Calu3 (cell line): ENCODE data around the gene CHD3. TPM values are rescaled to one million over a fixed set of nuclear protein-coding genes. Genes with fewer than 3 reads are reported as not detected.

Experiments
- BruUV-seq: library from RNA; stranded (reverse); fragments of 400-500 nt; replicated peaks from 2 replicates; lab custom pipeline; 2021; lab: Mats Ljungman, UMichigan
- CTCF ChIA-PET: fragments of 300-600 bp; sonication (Branson Sonifier 250); formaldehyde crosslinking; loops from one replicate; lab custom pipeline; 2022; ENCODE audit warnings: antibody characterized with exemption; lab: Charles Lee
- DNase-seq: peaks from one replicate; pipeline ENCODE4 v3.0.0; 2022
- H3K27ac Mint-ChIP-seq: one replicate; pipeline ENCODE4 v1.8.0; 2022; ENCODE audit warnings: mixed read lengths; ENCODE audit not compliant: unreplicated experiment
- H3K27me3 Mint-ChIP-seq: one replicate; pipeline ENCODE4 v1.8.0; 2022; ENCODE audit warnings: mixed read lengths; ENCODE audit not compliant: unreplicated experiment
- H3K36me3 Mint-ChIP-seq: one replicate; pipeline ENCODE4 v1.8.0; 2022; ENCODE audit warnings: mild to moderate bottlenecking, moderate library complexity, mixed read lengths; ENCODE audit not compliant: insufficient read depth, unreplicated experiment
- H3K4me1 Mint-ChIP-seq: one replicate; pipeline ENCODE4 v1.8.0; 2022; ENCODE audit warnings: mild to moderate bottlenecking, low read depth, mixed read lengths; ENCODE audit not compliant: unreplicated experiment
- H3K4me3 Mint-ChIP-seq: one replicate; pipeline ENCODE4 v1.8.0; 2022; ENCODE audit warnings: mild to moderate bottlenecking, low read depth, moderate library complexity, mixed read lengths; ENCODE audit not compliant: unreplicated experiment
- H3K9me3 Mint-ChIP-seq: one replicate; pipeline ENCODE4 v1.8.0; 2022; ENCODE audit warnings: low read depth, mixed read lengths; ENCODE audit not compliant: unreplicated experiment
- CTCF ChIP-seq: fragments of 200-600 bp; IDR thresholded peaks from one replicate; pipeline ENCODE4 v1.8.0; 2022; ENCODE audit warnings: antibody characterized with exemption; ENCODE audit not compliant: unreplicated experiment
- intact Hi-C: fragments of 100-400 bp; cut with micrococcal nuclease; formaldehyde crosslinking; loops from one replicate; pipeline ENCODE4 v1.10.0; 2022; ENCODE audit not compliant: unreplicated experiment
- total RNA-seq: library from RNA; stranded (reverse); gene quantifications from 2 replicates; pipeline ENCODE4 v1.2.3, GENCODE V29; 2022

The CHD3 gene
- total RNA-seq, 1 experiment from 2014 or later, result 116 TPM

GRCh38 chr17:7852262-7852670 lies 36.3 kb upstream of the CHD3 start:
- intact Hi-C loops, result loop anchor here (10.0 kb wide), 1 partner anchor 107 kb away; no protein-coding TSS in a partner anchor
- BruUV-seq, result no TSS peak
- Mint-ChIP-seq H3K27me3 (no peaks in the 10 kb centered on the region), H3K4me1 (no peaks in the 10 kb centered on the region), H3K9me3 (no peaks in the 10 kb centered on the region), H3K36me3 (peaks cover 50% of the 10 kb centered on the region), H3K27ac (no peak overlapping the region), H3K4me3 (no peak overlapping the region)
- CTCF ChIA-PET, result no interaction called here
- DNase-seq, result no peak
- no peak for TF ChIP-seq CTCF

DNA sequence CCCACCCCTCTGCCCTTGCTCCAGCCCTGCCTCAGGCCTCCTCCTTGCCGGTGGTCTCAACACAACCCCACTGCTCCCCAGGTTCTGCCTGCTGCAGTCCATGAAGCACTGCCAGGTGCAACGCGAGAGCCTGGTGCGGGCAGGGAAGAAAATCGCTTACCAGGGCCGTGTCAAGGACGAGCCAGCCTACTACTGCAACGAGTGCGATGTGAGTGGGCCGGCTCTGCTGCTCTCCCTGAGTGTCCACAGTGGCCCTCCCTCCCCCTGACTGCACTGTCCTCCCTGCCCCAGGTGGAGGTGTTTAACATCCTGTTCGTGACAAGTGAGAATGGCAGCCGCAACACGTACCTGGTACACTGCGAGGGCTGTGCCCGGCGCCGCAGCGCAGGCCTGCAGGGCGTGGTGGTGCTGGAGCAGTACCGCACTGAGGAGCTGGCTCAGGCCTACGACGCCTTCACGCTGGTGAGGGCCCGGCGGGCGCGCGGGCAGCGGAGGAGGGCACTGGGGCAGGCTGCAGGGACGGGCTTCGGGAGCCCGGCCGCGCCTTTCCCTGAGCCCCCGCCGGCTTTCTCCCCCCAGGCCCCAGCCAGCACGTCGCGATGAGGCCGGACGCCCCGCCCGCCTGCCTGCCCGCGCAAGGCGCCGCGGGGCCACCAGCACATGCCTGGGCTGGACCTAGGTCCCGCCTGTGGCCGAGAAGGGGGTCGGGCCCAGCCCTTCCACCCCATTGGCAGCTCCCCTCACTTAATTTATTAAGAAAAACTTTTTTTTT lies 35.5 kb upstream of the CHD3 start:
- TF ChIP-seq CTCF, result no peak
- intact Hi-C loops, result loop anchor here (10.0 kb wide), 1 partner anchor 108 kb away; no protein-coding TSS in a partner anchor
- Mint-ChIP-seq H3K27me3 (no peaks in the 10 kb centered on the region), H3K9me3 (no peaks in the 10 kb centered on the region), H3K36me3 (peaks cover 47% of the 10 kb centered on the region), H3K27ac (no peak overlapping the region), H3K4me3 (no peak overlapping the region), H3K4me1 (no peaks in the 10 kb centered on the region)
- no TSS peak for BruUV-seq
- DNase-seq, result no peak
- CTCF ChIA-PET, result no interaction called here

DNA sequence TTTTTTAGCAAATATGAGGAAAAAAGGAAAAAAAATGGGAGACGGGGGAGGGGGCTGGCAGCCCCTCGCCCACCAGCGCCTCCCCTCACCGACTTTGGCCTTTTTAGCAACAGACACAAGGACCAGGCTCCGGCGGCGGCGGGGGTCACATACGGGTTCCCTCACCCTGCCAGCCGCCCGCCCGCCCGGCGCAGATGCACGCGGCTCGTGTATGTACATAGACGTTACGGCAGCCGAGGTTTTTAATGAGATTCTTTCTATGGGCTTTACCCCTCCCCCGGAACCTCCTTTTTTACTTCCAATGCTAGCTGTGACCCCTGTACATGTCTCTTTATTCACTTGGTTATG lies 34.9 kb upstream of the CHD3 start:
- BruUV-seq, result no TSS peak
- intact Hi-C loops, result loop anchor here (10.0 kb wide), 1 partner anchor 109 kb away; no protein-coding TSS in a partner anchor
- TF ChIP-seq CTCF, result no peak
- CTCF ChIA-PET, result no interaction called here
- Mint-ChIP-seq H3K27me3 (no peaks in the 10 kb centered on the region), H3K4me3 (no peak overlapping the region), H3K27ac (no peak overlapping the region), H3K4me1 (no peaks in the 10 kb centered on the region), H3K9me3 (no peaks in the 10 kb centered on the region), H3K36me3 (peaks cover 41% of the 10 kb centered on the region)
- no peak for DNase-seq

GRCh38 chr17:7854078-7854777 lies 34.4 kb upstream of the CHD3 start:
- Mint-ChIP-seq H3K27ac (no peak overlapping the region), H3K4me1 (no peaks in the 10 kb centered on the region), H3K36me3 (peaks cover 40% of the 10 kb centered on the region), H3K9me3 (no peaks in the 10 kb centered on the region), H3K4me3 (no peak overlapping the region), H3K27me3 (no peaks in the 10 kb centered on the region)
- no TSS peak for BruUV-seq
- intact Hi-C loops, result loop anchor here (10.0 kb wide), 1 partner anchor 109 kb away; no protein-coding TSS in a partner anchor
- TF ChIP-seq CTCF, result no peak
- DNase-seq, result no peak
- CTCF ChIA-PET, result no interaction called here
